HL-60 (cell line): ENCODE data around the gene DMD.

Experiments used
- POLR2AphosphoS5 ChIP-seq: IDR thresholded peaks from 2 replicates; pipeline ENCODE4 v1.6.1; 2012; ENCODE audit warnings: low read depth
- TF ChIP-seq, protein P1 (sequence below): IDR thresholded peaks from one replicate; pipeline ENCODE4 v1.5.1; 2011; ENCODE audit warnings: low read length, control low read depth, inconsistent platforms; ENCODE audit not compliant: insufficient read depth
- TF ChIP-seq, protein P2 (sequence below): IDR thresholded peaks from 2 replicates; pipeline ENCODE4 v1.6.1; 2012; ENCODE audit warnings: low read depth; ENCODE audit not compliant: insufficient replicate concordance

DNA sequence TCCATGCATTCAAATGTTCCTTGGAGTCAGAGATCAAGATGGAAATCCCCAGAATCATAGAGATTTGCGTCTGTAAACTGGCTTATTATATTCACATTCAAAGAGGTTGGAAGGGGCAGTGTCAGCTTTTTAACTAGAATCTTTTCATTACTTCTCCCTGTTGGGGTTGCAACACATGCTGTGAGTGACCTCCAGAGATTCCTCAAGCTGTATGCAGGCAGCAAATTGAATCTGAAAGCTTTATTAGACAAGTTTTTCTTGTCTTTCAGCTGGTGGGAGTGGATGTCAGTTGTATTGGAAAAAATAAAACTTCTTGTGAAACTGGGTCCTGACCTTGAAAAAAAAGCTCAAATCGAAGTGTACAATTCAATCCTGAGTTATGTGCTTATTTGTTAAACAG, 1403.0 kb downstream of the DMD start:
- TF ChIP-seq, protein P1, sequence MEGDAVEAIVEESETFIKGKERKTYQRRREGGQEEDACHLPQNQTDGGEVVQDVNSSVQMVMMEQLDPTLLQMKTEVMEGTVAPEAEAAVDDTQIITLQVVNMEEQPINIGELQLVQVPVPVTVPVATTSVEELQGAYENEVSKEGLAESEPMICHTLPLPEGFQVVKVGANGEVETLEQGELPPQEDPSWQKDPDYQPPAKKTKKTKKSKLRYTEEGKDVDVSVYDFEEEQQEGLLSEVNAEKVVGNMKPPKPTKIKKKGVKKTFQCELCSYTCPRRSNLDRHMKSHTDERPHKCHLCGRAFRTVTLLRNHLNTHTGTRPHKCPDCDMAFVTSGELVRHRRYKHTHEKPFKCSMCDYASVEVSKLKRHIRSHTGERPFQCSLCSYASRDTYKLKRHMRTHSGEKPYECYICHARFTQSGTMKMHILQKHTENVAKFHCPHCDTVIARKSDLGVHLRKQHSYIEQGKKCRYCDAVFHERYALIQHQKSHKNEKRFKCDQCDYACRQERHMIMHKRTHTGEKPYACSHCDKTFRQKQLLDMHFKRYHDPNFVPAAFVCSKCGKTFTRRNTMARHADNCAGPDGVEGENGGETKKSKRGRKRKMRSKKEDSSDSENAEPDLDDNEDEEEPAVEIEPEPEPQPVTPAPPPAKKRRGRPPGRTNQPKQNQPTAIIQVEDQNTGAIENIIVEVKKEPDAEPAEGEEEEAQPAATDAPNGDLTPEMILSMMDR: no peak
- TF ChIP-seq POLR2AphosphoS5: no peak
- TF ChIP-seq, protein P2, sequence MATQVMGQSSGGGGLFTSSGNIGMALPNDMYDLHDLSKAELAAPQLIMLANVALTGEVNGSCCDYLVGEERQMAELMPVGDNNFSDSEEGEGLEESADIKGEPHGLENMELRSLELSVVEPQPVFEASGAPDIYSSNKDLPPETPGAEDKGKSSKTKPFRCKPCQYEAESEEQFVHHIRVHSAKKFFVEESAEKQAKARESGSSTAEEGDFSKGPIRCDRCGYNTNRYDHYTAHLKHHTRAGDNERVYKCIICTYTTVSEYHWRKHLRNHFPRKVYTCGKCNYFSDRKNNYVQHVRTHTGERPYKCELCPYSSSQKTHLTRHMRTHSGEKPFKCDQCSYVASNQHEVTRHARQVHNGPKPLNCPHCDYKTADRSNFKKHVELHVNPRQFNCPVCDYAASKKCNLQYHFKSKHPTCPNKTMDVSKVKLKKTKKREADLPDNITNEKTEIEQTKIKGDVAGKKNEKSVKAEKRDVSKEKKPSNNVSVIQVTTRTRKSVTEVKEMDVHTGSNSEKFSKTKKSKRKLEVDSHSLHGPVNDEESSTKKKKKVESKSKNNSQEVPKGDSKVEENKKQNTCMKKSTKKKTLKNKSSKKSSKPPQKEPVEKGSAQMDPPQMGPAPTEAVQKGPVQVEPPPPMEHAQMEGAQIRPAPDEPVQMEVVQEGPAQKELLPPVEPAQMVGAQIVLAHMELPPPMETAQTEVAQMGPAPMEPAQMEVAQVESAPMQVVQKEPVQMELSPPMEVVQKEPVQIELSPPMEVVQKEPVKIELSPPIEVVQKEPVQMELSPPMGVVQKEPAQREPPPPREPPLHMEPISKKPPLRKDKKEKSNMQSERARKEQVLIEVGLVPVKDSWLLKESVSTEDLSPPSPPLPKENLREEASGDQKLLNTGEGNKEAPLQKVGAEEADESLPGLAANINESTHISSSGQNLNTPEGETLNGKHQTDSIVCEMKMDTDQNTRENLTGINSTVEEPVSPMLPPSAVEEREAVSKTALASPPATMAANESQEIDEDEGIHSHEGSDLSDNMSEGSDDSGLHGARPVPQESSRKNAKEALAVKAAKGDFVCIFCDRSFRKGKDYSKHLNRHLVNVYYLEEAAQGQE: no peak
